Measurements from ENCODE around the gene MYLK2.

The MYLK2 gene

DNA sequence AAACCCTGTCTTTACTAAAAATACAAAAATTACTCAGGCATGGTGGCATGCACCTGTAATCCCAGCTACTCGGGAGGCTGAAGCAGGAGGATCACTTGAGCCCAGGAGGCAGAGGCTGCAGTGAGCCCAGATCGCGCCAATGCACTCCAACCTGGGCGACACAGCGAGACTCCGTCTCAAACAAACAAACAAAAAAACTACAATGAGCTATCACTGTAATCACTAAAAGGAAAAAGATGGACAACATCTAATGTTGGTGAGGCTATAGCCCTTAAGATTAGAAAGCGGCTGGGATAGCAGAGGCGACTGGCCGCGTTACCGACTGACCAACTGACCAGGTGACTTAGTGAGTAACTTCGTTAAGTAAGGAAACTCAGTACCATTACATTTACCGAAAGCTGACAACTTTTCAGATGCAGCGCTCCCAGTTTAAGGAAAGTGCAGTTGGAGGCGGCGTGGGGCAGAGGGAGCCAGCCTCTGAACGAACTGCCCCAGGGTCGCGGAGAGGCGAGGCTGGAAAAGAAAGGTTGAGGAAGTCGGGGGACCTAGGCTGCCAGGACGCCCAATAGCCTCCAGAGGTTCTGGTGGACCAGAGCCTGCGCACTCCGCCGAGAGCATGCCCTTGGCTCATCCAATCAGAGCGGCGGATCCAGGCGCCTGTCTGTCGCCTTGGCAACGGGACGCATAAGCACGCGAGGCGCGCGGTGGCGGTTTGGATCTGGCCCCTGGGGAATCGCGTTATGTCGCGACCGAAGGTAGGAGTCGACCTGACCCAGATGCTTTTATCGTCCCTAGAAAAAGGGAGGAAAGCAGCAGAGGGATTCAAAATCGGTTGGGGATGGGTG, 60.2 kb downstream of the MYLK2 start:
- DNase-seq = peak; percentile 77

DNA sequence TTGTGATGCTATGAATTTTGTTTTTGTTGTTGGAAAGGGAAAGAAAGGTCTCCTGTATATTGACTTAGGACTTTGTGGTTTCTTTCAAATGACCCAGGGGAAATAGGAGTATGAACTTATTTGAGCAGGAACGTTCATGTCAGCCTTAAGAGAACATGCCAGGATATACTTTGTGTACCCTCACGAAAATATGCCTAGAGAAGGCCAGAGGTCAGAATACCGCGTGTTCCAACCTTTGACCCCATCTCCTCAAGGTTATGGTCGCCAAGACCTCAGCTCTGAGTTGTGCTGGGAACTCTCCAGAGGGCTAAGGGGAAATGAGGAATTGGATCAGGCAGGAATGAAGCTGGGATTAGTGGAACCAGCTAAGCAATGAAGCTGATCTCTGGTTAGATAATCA, 62.8 kb downstream of the MYLK2 start:
- DNase-seq = no peak

DNA sequence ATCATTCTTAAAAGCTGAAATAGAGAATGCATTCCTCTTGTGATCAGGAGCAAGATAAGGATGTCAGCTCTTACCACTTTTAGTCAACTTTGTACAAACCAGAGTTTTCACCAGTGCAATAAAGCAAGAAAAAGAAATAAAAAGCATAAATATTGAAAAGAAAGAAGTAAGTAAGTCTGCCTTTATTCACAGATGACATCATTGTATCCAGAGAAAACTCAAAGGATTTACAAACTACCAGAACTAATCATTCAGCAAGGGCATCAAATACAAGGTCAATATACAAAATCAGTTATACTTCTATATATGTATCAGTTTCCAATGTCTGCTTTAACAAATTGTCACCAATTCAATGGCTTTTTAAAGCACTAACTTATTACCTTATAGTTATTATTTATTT, 64.7 kb downstream of the MYLK2 start:
- DNase-seq = no peak

Measured in T1000 (cell line).